HG03457 (cell line): ENCODE data around the gene MSI2.

Source experiments
- ATAC-seq: cut with Tn5 transposase; IDR thresholded peaks from one replicate; pipeline ENCODE4 v1.9.1; 2021; ENCODE audit warnings: moderate number of reproducible peaks; ENCODE audit not compliant: unreplicated experiment

The MSI2 gene

GRCh38 chr17:57641761-57642160 is 385.4 kb downstream of the MSI2 start:
- ATAC-seq = no peak

- ATAC-seq = no peak
These were observed 386.7 kb downstream of the MSI2 start for GRCh38 chr17:57643062-57643461.

DNA sequence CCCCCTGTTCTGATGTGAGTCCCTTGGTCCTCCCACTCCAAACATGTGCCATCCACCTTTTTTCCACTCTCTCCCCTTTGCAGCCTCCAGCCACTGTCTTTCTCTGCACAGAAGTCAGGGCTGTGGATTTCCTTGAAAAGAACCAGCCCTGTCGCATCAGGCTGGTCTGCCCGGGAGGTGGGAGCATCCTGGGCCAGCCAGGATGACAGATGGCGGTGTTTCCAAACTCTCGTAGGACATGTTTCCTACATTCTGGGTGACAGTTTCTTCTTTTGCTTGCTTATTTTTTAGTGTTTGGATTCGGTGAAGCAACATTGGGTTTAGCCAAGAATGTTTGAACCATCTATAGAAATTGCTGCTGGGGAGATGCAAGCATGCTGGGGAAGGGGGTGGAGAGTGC is 388.0 kb downstream of the MSI2 start:
- ATAC-seq = no peak

GRCh38 chr17:57645950-57646665 is 389.8 kb downstream of the MSI2 start:
- ATAC-seq = no peak

DNA sequence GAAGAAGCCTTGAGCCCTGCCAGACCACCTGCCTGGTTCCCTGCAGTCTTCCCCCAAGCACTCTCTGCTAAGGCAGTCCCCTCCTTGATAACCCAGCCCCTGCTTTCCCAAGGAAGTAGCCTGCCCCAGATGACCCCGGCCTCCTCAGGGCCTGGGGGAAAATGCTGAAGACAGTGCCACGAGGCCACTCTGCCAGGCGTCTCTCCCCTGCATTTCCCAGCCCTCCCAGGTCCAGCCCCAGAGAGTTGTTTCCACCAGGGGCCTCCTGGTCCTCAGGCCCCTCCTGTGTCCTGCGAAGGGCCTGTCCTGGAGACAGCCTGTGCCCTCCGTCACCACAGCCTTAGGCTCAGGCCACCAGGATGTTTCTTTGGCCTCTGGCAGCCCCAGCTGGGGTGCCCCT is 392.4 kb downstream of the MSI2 start:
- no peak for ATAC-seq

DNA sequence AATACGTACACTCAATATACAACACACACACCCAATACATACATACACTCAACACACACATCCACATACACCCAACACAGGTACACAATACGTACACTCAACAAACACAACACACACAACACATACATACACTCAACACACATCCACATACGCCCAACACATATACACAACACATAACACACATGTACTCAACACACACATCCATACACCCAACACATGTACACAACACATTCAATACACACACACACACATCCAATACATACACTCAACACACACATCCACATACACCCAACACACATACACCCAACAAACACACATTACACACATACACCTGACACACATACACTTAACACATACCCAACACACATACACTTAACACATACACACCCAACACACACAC is 392.9 kb downstream of the MSI2 start:
- no peak for ATAC-seq

DNA sequence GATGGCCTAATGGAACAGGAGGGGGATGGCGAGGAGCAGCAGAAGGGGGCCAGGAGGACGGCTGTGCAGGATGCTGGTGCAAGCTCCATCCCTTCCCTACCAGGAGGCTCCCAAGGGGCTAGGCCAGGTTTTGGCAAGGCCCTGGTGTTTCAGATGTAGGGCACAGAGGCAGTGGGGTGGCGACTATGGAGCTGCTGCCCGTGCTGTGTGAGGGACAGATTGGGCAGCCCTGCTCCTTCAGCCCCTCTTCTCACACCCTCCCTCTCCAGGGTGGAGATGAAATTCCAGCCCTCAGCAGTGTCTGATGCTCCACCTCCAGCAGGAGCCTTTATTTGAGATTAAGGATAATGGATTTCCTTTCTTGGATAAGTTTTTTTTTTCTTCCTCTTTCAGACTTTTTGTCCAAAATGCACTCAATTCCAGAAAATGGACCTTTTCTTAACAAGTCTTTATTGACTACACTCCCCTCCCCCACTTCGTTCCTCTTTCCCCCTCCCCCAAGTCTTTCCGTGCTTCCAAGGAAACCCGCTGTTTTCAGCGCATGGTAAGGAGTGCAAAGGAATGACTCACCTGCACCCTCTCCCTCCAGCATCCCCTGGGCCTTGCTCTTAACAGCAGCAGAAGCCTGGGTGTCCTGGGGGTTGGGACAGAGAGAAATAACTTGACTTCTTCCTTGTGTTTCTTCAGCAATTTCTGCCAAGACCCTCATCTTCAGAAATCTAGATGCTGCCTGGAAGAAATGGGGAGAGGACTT is 393.6 kb downstream of the MSI2 start:
- ATAC-seq = no peak

DNA sequence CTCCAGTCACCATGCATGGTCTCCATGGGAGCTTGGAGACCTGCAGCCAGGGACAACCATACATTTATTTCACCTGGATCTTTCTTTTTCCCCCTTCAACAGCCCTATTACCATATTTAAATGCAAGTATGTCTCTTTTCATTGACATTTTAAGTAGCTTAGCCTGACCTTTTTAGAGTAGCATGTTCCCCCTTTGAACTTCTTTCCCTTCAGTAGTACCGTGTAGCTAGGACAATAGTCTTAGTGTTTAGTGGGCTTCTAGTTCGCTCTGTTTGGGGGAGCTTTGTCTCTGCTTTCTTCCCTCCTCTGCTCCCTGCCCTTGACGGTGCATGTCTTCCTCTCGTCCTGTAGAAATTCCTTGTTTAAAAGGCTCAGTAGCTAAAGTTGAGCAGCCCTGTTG is 394.2 kb downstream of the MSI2 start:
- ATAC-seq = no peak

- ATAC-seq = no peak
These were observed 395.1 kb downstream of the MSI2 start for GRCh38 chr17:57651451-57651850.

- no peak for ATAC-seq
These were observed 395.7 kb downstream of the MSI2 start for GRCh38 chr17:57651996-57652395.

GRCh38 chr17:57652811-57653210 is 396.5 kb downstream of the MSI2 start:
- ATAC-seq = no peak

GRCh38 chr17:57653279-57653678 is 397.0 kb downstream of the MSI2 start:
- no peak for ATAC-seq

GRCh38 chr17:57654040-57654775 is 397.9 kb downstream of the MSI2 start:
- no peak for ATAC-seq

DNA sequence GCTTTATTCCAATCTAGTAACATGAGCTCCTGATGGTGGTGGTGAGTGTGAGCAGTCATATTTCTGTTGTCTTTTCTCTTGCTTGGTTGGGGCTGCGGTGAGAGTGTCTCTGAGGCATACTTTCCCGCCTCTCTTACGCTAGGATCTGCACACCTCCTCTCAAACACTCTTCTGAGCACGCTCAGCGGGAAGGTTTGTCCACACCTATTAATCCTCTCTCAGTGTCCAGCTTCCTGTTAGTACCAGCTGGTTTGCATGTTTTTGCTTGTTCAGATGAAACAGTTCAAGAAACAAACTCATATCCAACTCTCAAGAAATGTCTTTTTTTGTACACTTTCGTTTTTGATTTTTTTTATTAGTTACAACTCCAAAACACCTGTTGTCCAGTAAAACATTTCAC is 399.2 kb downstream of the MSI2 start:
- no peak for ATAC-seq

GRCh38 chr17:57657211-57657610 is 400.9 kb downstream of the MSI2 start:
- ATAC-seq = no peak

GRCh38 chr17:57662041-57662440 is 405.7 kb downstream of the MSI2 start:
- no peak for ATAC-seq

GRCh38 chr17:57662644-57663308 is 406.5 kb downstream of the MSI2 start:
- no peak for ATAC-seq

DNA sequence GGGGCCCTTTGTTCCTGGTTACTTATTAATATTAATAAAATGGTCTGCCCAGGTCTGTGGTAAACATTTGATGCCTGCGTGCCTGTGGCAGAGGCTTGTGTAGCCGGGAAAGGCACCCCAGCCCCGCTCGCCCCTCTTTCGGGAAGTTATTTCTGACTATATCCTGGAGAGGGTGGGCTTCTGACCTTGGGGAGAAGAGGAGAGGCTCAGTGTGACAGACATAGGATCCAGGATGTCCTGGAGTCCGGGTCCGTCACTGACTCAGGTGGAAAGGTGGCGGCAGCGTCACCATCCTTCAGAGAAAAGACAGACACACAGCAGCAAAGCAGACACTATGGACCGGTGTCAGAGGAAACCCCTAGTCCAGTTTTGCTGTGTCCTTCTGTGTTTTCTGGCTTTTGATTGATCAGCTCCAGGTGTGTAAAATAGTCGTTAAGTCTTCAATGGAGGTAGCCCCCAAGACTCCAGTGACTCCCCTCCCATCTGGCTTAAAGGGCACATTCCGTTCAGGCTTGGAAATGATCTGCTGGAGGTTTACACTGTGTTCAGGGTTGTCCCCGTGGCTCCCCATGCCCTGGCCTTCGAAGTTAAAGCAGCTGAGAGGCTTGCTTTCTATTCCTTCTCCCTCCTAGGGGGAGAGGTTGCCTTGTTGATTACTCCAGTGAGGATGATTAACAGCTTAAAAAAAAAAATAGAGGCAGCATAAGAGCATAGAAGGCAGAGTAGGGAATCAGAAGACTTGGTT is 407.2 kb downstream of the MSI2 start:
- no peak for ATAC-seq

- ATAC-seq = no peak
These were observed 408.8 kb downstream of the MSI2 start for GRCh38 chr17:57665128-57665527.

GRCh38 chr17:57665696-57666095 is 409.4 kb downstream of the MSI2 start:
- ATAC-seq = no peak
